CD14-positive monocyte (primary cell): ENCODE measurements around the gene FOXP1. TPM values are rescaled to one million over a fixed set of nuclear protein-coding genes. Genes with fewer than 3 reads are reported as not detected.

ENCODE experiments used
- DNase-seq, 3 donors: peaks; one replicate each; pipeline ENCODE4 v3.0.0-alpha.2; 2011 to 2022
- H2AFZ ChIP-seq: 2 replicates; pipeline ENCODE4 v1.6.0; 2012; ENCODE audit warnings: mild to moderate bottlenecking, low read depth, low read length, inconsistent platforms; ENCODE audit not compliant: insufficient read depth, poor library complexity, severe bottlenecking
- H3K27ac ChIP-seq, 2 donors: 1 replicate in 1 of 2; 2 replicates in 1 of 2; pipeline ENCODE4 v1.5.1; 2012 to 2013; ENCODE audit warnings: low read length in 2 of 2, control low read depth in 1 of 2, inconsistent platforms in 1 of 2, low read depth in 1 of 2, mild to moderate bottlenecking in 1 of 2
- H3K27me3 ChIP-seq, 2 donors: one replicate each; pipeline versions ENCODE4 v1.6.0 to v1.6.1; 2011 to 2013; ENCODE audit warnings: low read length in 2 of 2; ENCODE audit not compliant: control insufficient read depth in 2 of 2, insufficient read depth in 2 of 2
- H3K36me3 ChIP-seq, 2 donors: replicated peaks in 1 of 2; 1 replicate in 1 of 2; 2 replicates in 1 of 2; pipeline versions ENCODE4 v1.5.1 to v1.6.1; 2012 to 2013; ENCODE audit warnings: low read length in 2 of 2, control low read depth in 1 of 2, inconsistent platforms in 1 of 2, mild to moderate bottlenecking in 1 of 2; ENCODE audit not compliant: insufficient read depth in 2 of 2, control insufficient read depth in 1 of 2
- H3K4me1 ChIP-seq, 2 donors: 1 replicate in 1 of 2; 2 replicates in 1 of 2; pipeline versions ENCODE4 v1.5.1 to v1.6.1; 2012 to 2013; ENCODE audit warnings: low read length in 2 of 2, control low read depth in 1 of 2, inconsistent platforms in 1 of 2, mild to moderate bottlenecking in 1 of 2, moderate library complexity in 1 of 2; ENCODE audit not compliant: insufficient read depth in 2 of 2, control insufficient read depth in 1 of 2
- H3K4me2 ChIP-seq: replicated peaks from 2 replicates; pipeline ENCODE3; 2012; ENCODE audit warnings: low read length, moderate library complexity, mild to moderate bottlenecking; ENCODE audit not compliant: poor library complexity, severe bottlenecking; ENCODE audit errors: extremely low read depth
- H3K4me3 ChIP-seq, 3 experiments: fragments of 200-600 bp in 1 of 3; sonication (generic) in 1 of 3; replicated peaks in 1 of 3; 1 replicate in 2 of 3; 2 replicates in 1 of 3; pipeline ENCODE4 v1.5.1; 2011 to 2013; ENCODE audit warnings: low read length in 3 of 3, mild to moderate bottlenecking in 3 of 3, control low read depth in 2 of 3, low read depth in 2 of 3, inconsistent platforms in 1 of 3, moderate library complexity in 1 of 3
- H3K79me2 ChIP-seq: 2 replicates; pipeline ENCODE4 v1.6.0; 2012; ENCODE audit warnings: mild to moderate bottlenecking, control low read depth, inconsistent platforms, low read length, moderate library complexity; ENCODE audit not compliant: insufficient read depth
- H3K9ac ChIP-seq: 2 replicates; pipeline ENCODE4 v1.6.0; 2017; ENCODE audit warnings: low read length, mild to moderate bottlenecking; ENCODE audit not compliant: insufficient read depth, poor library complexity, severe bottlenecking
- H3K9me3 ChIP-seq, 2 donors: replicated peaks in 1 of 2; 1 replicate in 1 of 2; 2 replicates in 1 of 2; pipeline versions ENCODE4 v1.5.1 to v1.6.1; 2012 to 2013; ENCODE audit warnings: low read length in 2 of 2, control low read depth in 1 of 2; ENCODE audit not compliant: control insufficient read depth in 1 of 2, insufficient read depth in 1 of 2
- H4K20me1 ChIP-seq: 2 replicates; pipeline ENCODE4 v1.6.0; 2012; ENCODE audit warnings: mild to moderate bottlenecking, low read length, control low read depth, moderate library complexity; ENCODE audit not compliant: insufficient read depth
- H3K27ac Mint-ChIP-seq, 7 donors: one replicate each; pipeline ENCODE4 v1.8.0; 2020; ENCODE audit warnings: mild to moderate bottlenecking in 7 of 7, mixed read lengths in 7 of 7, moderate library complexity in 6 of 7, inconsistent platforms in 2 of 7
- H3K27me3 Mint-ChIP-seq, 3 donors: one replicate each; pipeline ENCODE4 v1.8.0; 2021 to 2022; ENCODE audit warnings: low read depth in 3 of 3, mild to moderate bottlenecking in 3 of 3, mixed read lengths in 3 of 3, moderate library complexity in 3 of 3, inconsistent platforms in 1 of 3
- H3K36me3 Mint-ChIP-seq, 2 donors: one replicate each; pipeline ENCODE4 v1.8.0; 2020; ENCODE audit warnings: mixed read lengths in 2 of 2, inconsistent platforms in 1 of 2, mild to moderate bottlenecking in 1 of 2
- H3K4me1 Mint-ChIP-seq: one replicate; pipeline ENCODE4 v1.8.0; 2020; ENCODE audit warnings: mild to moderate bottlenecking, mixed read lengths
- H3K4me3 Mint-ChIP-seq, 2 donors: one replicate each; pipeline ENCODE4 v1.8.0; 2020; ENCODE audit warnings: mild to moderate bottlenecking in 2 of 2, mixed read lengths in 2 of 2, moderate library complexity in 1 of 2
- H3K9me3 Mint-ChIP-seq, 7 donors: one replicate each; pipeline ENCODE4 v1.8.0; 2020 to 2022; ENCODE audit warnings: mixed read lengths in 7 of 7, mild to moderate bottlenecking in 6 of 7, moderate library complexity in 6 of 7, inconsistent platforms in 2 of 7
- WGBS: methylation state at CpG from one replicate; pipeline ENCODE4 v1.1.5; 2013; ENCODE audit warnings: missing lambda C conversion rate; ENCODE audit not compliant: insufficient coverage; 5-methylcytosine and 5-hydroxymethylcytosine counted together
- intact Hi-C, 2 donors: fragments of 100-400 bp; cut with micrococcal nuclease; formaldehyde crosslinking; loops; one replicate each; pipeline versions ENCODE4 v1.15.0 to v1.15.1; 2023
- polyA plus RNA-seq, 3 donors: library from polyadenylated mRNA; depleted of rRNA in 1 of 3; unstranded in 2 of 3; stranded (reverse) in 1 of 3; fragments of 300-500 nt in 2 of 3; fragments of >200 nt in 1 of 3; fragmentation: Illumina TruSeq in 2 of 3; gene quantifications; 1 replicate in 2 of 3; 2 replicates in 1 of 3; pipeline ENCODE4 v1.2.3, GENCODE V29; 2012 to 2021
- TF ChIP-seq, protein P1 (sequence below): fragments of 200-600 bp; IDR thresholded peaks from one replicate; pipeline ENCODE4 v1.8.0; 2022; ENCODE audit warnings: antibody characterized with exemption, mild to moderate bottlenecking

FOXP1 gene
- polyA plus RNA-seq, 3 donors, result 25.7 to 42.6 (median 27.8) TPM

DNA sequence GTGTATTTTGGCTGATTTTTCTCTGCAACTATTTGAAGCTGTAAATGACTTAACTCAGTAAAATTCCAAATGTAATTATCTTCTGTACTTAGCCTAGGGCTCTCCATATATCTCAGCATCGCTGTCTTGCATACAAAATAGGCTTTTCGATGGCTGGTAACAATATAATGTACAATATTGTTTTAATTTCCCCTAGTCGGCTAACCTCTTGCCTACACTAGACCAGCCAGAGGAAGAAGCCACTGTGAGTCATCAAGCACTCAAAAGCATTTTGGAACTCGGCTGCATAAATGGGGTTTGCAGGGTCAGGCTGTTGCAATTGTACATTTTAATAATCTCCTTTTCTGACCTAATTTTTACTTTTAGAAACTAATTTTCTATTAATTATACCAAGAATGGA, 583.8 kb downstream of the FOXP1 start:
- H3K27me3 ChIP-seq, result no peaks in the 10 kb centered on the region
- H3K4me2 ChIP-seq, result no peak overlapping the region
- peak overlapping the region in 1 of 7 donors; percentile 53 for H3K27ac Mint-ChIP-seq
- no peaks in the 10 kb centered on the region for H3K4me1 ChIP-seq
- H3K9ac ChIP-seq, result no peak overlapping the region
- no peaks in the 10 kb centered on the region for H3K4me1 Mint-ChIP-seq
- no peak overlapping the region for H3K27ac ChIP-seq
- H3K9me3 ChIP-seq, result no peaks in the 10 kb centered on the region
- no peak overlapping the region for H3K4me3 Mint-ChIP-seq
- no peaks in the 10 kb centered on the region for H3K27me3 Mint-ChIP-seq
- intact Hi-C loops, result loop anchor here (10.0 kb wide), 2 partner anchors 65 to 585 kb away; partner anchors contain the start of gene FOXP1 (in 1 of the 2)
- H3K9me3 Mint-ChIP-seq, result no peaks in the 10 kb centered on the region
- WGBS, result no CpG with 5 or more reads among the region's 4 CpGs
- no peak for DNase-seq
- H3K36me3 ChIP-seq, result peaks cover 8 to 45% of the 10 kb centered on the region in 2 donors
- peaks cover 19% of the 10 kb centered on the region for H4K20me1 ChIP-seq
- TF ChIP-seq, protein P1, sequence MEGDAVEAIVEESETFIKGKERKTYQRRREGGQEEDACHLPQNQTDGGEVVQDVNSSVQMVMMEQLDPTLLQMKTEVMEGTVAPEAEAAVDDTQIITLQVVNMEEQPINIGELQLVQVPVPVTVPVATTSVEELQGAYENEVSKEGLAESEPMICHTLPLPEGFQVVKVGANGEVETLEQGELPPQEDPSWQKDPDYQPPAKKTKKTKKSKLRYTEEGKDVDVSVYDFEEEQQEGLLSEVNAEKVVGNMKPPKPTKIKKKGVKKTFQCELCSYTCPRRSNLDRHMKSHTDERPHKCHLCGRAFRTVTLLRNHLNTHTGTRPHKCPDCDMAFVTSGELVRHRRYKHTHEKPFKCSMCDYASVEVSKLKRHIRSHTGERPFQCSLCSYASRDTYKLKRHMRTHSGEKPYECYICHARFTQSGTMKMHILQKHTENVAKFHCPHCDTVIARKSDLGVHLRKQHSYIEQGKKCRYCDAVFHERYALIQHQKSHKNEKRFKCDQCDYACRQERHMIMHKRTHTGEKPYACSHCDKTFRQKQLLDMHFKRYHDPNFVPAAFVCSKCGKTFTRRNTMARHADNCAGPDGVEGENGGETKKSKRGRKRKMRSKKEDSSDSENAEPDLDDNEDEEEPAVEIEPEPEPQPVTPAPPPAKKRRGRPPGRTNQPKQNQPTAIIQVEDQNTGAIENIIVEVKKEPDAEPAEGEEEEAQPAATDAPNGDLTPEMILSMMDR, result no peak
- no peak overlapping the region for H2AFZ ChIP-seq
- no peak overlapping the region for H3K4me3 ChIP-seq
- H3K79me2 ChIP-seq, result peaks cover 5% of the 10 kb centered on the region
- peaks cover 26 to 28% of the 10 kb centered on the region in 2 donors for H3K36me3 Mint-ChIP-seq

DNA sequence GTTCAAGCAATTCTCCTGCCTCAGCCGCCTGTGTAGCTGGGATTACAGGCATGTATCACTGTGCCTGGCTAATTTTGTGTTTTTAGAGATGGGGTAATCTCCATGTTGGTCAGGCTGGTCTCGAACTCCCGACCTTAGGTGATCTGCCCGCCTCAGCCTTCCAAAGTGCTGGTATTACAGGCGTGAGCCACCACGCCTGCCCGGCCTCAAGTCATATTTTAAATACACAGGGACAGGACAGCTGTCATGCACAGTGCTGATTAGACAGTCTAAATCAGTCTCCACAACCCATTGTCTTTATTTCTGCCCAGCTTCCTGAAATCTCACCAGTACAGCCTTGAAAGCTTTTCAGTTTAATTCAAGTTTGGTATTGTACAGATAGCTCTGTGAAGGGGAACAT, 587.4 kb downstream of the FOXP1 start:
- Histone ChIP-seq H3K27me3 (no peaks in the 10 kb centered on the region), H3K36me3 (peaks cover 8 to 73% of the 10 kb centered on the region in 2 donors), H3K4me1 (no peaks in the 10 kb centered on the region), H3K27ac (no peak overlapping the region), H3K9me3 (no peaks in the 10 kb centered on the region), H3K4me3 (no peak overlapping the region), H4K20me1 (peaks cover 18% of the 10 kb centered on the region), H3K79me2 (peaks cover under 1% of the 10 kb centered on the region), H3K9ac (no peak overlapping the region), H3K4me2 (no peak overlapping the region), H2AFZ (no peak overlapping the region)
- Mint-ChIP-seq H3K36me3 (peaks cover 40 to 52% of the 10 kb centered on the region in 2 donors), H3K27me3 (no peaks in the 10 kb centered on the region), H3K9me3 (no peaks in the 10 kb centered on the region), H3K4me1 (no peaks in the 10 kb centered on the region), H3K4me3 (no peak overlapping the region), H3K27ac (no peak overlapping the region)
- 97% methylated on average over 6 of the region's 7 CpGs for WGBS
- intact Hi-C loops, result no loop called here
- TF ChIP-seq, protein P1, result no peak
- no peak for DNase-seq
